A673 (cell line): ENCODE results near the gene SLIT3. TPM values are rescaled to one million over a fixed set of nuclear protein-coding genes. Genes with fewer than 3 reads are reported as not detected.

ENCODE experiments used
- BruUV-seq: library from RNA; stranded (reverse); fragments of 400-500 nt; replicated peaks from 2 replicates; lab custom pipeline; 2021; lab: Mats Ljungman, UMichigan
- CTCF ChIA-PET: fragments of 300-600 bp; sonication (Branson Sonifier 250); formaldehyde crosslinking; loops from one replicate; lab custom pipeline; 2022; ENCODE audit warnings: antibody characterized with exemption; lab: Charles Lee
- POLR2A ChIA-PET: fragments of 300-600 bp; sonication (Branson Sonifier 250); formaldehyde crosslinking; loops from one replicate; lab custom pipeline; 2022; ENCODE audit warnings: antibody characterized with exemption; ENCODE audit not compliant: low non-redundant PET; lab: Charles Lee
- DNase-seq: peaks from one replicate; pipeline ENCODE4 v3.0.0-alpha.2; 2015; ENCODE audit warnings: low spot score
- H3K27ac ChIP-seq: fragments of 200-600 bp; sonication (generic); 2 replicates; pipeline ENCODE4 v1.5.1; 2016; ENCODE audit warnings: mixed run types, low read depth, mild to moderate bottlenecking, mixed read lengths, antibody characterized with exemption, low read length; ENCODE audit not compliant: poor library complexity, severe bottlenecking
- H3K27me3 ChIP-seq: fragments of 200-600 bp; sonication (generic); replicated peaks from 2 replicates; pipeline ENCODE4 v1.6.1; 2017; ENCODE audit warnings: mixed run types, low read depth, mild to moderate bottlenecking, mixed read lengths, antibody characterized with exemption, low read length; ENCODE audit not compliant: insufficient read depth, poor library complexity
- H3K36me3 ChIP-seq: fragments of 200-600 bp; sonication (generic); 2 replicates; pipeline ENCODE4 v1.6.1; 2016; ENCODE audit warnings: mixed run types, mild to moderate bottlenecking, mixed read lengths, antibody characterized with exemption, low read length; ENCODE audit not compliant: insufficient read depth, poor library complexity, severe bottlenecking
- H3K4me1 ChIP-seq: fragments of 200-600 bp; sonication (generic); 2 replicates; pipeline ENCODE4 v1.6.1; 2017; ENCODE audit warnings: mixed run types, mild to moderate bottlenecking, mixed read lengths, antibody characterized with exemption, low read length; ENCODE audit not compliant: insufficient read depth, poor library complexity, severe bottlenecking
- H3K4me3 ChIP-seq: fragments of 200-600 bp; sonication (generic); 2 replicates; pipeline ENCODE4 v1.5.1; 2016; ENCODE audit warnings: low read depth, mixed run types, mild to moderate bottlenecking, mixed read lengths, low read length; ENCODE audit not compliant: poor library complexity, severe bottlenecking
- H3K9me3 ChIP-seq: fragments of 200-600 bp; sonication (generic); 2 replicates; pipeline ENCODE4 v1.6.1; 2016; ENCODE audit warnings: mixed run types, low read depth, mild to moderate bottlenecking, mixed read lengths, antibody characterized with exemption, low read length; ENCODE audit not compliant: poor library complexity, severe bottlenecking
- CTCF ChIP-seq: fragments of 300-800, 200-600 bp; sonication (generic); conservative IDR thresholded peaks from 2 replicates; pipeline ENCODE4 v1.5.1; 2017; ENCODE audit warnings: low read depth, mild to moderate bottlenecking, antibody characterized with exemption, low read length, moderate library complexity, mixed read lengths
- EZH2 ChIP-seq: fragments of 200-600 bp; sonication (generic); IDR thresholded peaks from 2 replicates; pipeline ENCODE4 v1.6.1; 2017; ENCODE audit warnings: borderline replicate concordance, low read depth, mild to moderate bottlenecking, mixed read lengths, antibody characterized with exemption, low read length; ENCODE audit not compliant: poor library complexity, severe bottlenecking
- intact Hi-C: fragments of 100-400 bp; cut with micrococcal nuclease; formaldehyde crosslinking; loops from one replicate; pipeline ENCODE4 v1.10.0; 2022; ENCODE audit not compliant: unreplicated experiment
- total RNA-seq: library from RNA; stranded (reverse); gene quantifications from 2 replicates; pipeline ENCODE4 v1.2.3, GENCODE V29; 2021

Gene SLIT3
- total RNA-seq, 1 experiment from 2014 or later, result not detected

- Histone ChIP-seq H3K4me3 (no peak overlapping the region), H3K36me3 (no peaks in the 10 kb centered on the region), H3K27me3 (peaks cover 3% of the 10 kb centered on the region), H3K27ac (no peak overlapping the region), H3K9me3 (no peaks in the 10 kb centered on the region), H3K4me1 (no peaks in the 10 kb centered on the region)
- no peak for DNase-seq
- BruUV-seq, result no TSS peak
- intact Hi-C loops, result no loop called here
- ChIA-PET CTCF (no interaction called here), POLR2A (no interaction called here)
- TF ChIP-seq EZH2 (no peak), CTCF (no peak)
Measured at GRCh38 chr5:169160405-169160901, 140.5 kb downstream of the SLIT3 start.

- H3K27me3 ChIP-seq, result peaks cover 3% of the 10 kb centered on the region
- no peaks in the 10 kb centered on the region for H3K4me1 ChIP-seq
- no peak for TF ChIP-seq CTCF
- TF ChIP-seq EZH2, result no peak
- no peaks in the 10 kb centered on the region for H3K36me3 ChIP-seq
- H3K27ac ChIP-seq, result no peak overlapping the region
- no peaks in the 10 kb centered on the region for H3K9me3 ChIP-seq
- ChIA-PET POLR2A (no interaction called here), CTCF (no interaction called here)
- intact Hi-C loops, result no loop called here
- BruUV-seq, result no TSS peak
- no peak for DNase-seq
- no peak overlapping the region for H3K4me3 ChIP-seq
Measured at GRCh38 chr5:169158764-169159163, 142.2 kb downstream of the SLIT3 start.

- DNase-seq, result no peak
- ChIA-PET CTCF (no interaction called here), POLR2A (no interaction called here)
- TF ChIP-seq EZH2 (no peak), CTCF (no peak)
- no peaks in the 10 kb centered on the region for H3K4me1 ChIP-seq
- H3K9me3 ChIP-seq, result no peaks in the 10 kb centered on the region
- H3K4me3 ChIP-seq, result no peak overlapping the region
- H3K27me3 ChIP-seq, result peaks cover 3% of the 10 kb centered on the region
- intact Hi-C loops, result no loop called here
- BruUV-seq, result no TSS peak
- no peak overlapping the region for H3K27ac ChIP-seq
- H3K36me3 ChIP-seq, result no peaks in the 10 kb centered on the region
Measured at GRCh38 chr5:169157064-169157463, 143.9 kb downstream of the SLIT3 start.
